ENCODE measurements around the gene KRT83.
"Not testable (repeated sequence)": the region's sequence is repeated elsewhere in the genome, so short reads cannot be mapped to it uniquely, and the experiment has no call there.

KRT83 gene

GRCh38 chr12:52307836-52308805 lies 13.1 kb downstream of the KRT83 start:
- DNase-seq, result no peak

GRCh38 chr12:52306731-52307130 lies 14.5 kb downstream of the KRT83 start:
- DNase-seq, result no peak

- no peak for DNase-seq
These were observed 15.1 kb downstream of the KRT83 start for GRCh38 chr12:52305921-52306705.

DNA sequence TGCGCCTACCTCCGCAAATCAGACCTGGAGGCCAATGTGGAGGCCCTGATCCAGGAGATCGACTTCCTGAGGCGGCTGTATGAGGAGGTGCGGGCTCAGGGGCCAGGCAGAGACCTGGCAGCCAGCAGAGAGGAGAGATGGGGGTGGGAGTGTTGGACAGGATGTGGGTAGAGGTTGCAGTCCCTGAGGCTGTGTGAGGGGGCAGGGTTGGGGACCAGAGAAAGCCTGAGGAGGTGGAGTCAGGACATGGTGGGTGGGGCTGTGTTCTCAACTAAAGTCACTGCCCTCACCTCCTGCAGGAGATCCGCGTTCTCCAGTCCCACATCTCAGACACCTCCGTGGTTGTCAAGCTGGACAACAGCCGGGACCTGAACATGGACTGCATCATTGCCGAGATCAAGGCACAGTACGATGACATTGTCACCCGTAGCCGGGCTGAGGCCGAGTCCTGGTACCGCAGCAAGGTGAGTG lies 16.2 kb downstream of the KRT83 start:
- not testable (repeated sequence) for DNase-seq

GRCh38 chr12:52302242-52302914 lies 18.8 kb downstream of the KRT83 start:
- DNase-seq, result not testable (repeated sequence)

DNA sequence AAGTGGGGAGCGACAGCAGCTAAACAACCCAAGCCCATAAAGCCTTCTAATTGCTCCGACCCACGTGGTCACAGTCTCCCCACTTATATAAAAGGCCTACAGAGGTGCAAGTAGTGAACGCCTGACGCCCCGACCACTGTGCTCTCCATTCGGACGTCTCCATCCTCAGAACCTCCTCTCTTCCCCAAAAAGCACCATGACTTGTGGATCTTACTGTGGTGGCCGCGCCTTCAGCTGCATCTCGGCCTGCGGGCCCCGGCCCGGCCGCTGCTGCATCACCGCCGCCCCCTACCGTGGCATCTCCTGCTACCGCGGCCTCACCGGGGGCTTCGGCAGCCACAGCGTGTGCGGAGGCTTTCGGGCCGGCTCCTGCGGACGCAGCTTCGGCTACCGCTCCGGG lies 19.5 kb downstream of the KRT83 start:
- not testable (repeated sequence) for DNase-seq

DNA sequence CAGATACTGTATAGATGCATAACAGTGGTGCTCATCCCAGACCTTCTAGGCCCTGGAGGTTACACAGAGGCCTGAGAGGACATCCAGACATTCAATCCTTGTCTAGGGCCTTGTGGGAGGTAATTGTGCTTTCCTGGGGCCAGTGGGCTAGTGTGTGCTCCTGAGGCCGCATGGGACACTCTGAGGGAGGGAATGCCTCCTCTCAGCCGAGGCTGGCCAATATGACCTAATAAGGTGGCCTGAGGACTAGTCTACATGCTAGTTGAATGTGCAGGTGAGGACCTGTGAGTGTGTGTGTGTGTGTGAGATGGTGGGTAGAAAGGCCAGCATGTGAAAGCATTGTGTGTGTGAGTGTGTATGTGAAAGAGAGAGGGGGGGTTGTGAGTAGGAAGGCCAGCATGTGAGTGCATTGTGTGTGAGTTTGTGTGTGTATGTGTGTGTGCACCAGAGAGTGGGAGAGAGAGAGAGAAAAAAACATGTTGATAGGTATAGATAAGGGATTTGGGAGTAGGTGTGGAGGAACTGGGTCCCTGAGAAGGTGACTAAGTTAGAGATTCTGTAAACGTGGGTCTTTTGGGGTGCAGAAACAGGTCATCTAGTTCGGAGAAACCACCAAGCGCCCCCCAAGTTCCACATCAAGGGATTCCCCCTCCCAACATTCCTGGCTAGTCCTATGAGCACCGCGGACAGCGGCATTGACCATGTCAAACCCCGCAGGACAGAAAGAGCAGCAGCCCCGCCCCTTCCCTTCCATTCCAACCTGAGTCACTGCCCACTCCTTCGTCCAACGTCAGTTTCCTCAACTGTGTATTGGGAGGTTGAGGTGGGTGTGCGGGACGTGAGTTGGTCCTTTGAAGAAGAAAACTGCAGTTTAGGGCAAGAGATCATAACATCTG lies 20.2 kb downstream of the KRT83 start:
- DNase-seq, result no peak

- DNase-seq, result no peak
These were observed 22.5 kb downstream of the KRT83 start for GRCh38 chr12:52298677-52299190.

DNA sequence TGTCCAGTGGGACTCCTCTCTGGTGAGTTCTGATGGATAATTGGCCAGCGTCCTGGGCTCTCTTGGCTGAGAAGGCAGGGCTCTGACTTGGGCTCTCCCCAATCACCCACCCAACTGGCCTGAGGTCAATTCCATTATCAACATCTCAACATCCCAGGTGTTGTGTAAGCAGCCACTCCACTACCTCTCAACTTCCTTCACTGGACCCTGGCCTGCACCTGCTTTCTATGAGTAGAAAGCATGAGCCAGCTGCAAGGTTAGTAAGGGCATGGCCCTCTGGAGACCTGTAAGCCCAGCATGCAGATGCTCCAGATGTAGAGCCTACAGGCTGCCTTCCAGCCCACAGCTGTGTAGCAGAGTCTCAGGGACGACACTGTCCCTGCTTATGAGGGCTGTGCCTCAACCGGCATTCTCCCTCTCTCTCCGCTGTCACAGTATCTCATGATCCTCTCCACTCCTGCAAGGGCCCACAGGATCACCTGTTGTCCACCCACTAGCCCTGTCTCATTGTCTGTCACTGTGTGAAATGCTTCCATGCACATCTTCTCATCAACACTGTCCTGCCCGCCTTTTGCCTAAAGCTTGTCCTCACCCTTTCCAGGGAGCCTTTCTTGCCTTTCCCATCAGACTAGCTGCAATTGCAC lies 24.5 kb downstream of the KRT83 start:
- DNase-seq, result no peak

GRCh38 chr12:52295663-52296062 lies 25.5 kb downstream of the KRT83 start:
- DNase-seq, result no peak

DNA sequence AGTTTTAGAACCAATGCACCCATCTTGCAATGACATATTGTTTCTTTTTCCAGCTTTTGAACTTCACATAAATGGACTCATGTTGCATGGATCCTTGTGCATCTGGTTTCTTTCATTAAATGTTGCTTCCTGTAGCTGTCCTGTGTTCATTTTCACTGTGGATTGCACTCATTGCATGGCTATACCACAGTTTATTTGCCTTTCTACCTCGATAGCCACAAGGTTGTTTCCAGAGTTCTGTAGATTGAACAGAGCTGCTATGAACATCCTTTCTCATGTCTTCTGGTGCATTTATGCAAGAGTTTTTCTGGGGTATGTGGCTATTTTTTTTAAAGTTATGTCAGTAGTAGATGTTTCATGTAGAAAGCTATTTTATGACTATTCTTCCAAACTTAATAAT lies 26.4 kb downstream of the KRT83 start:
- no peak for DNase-seq

DNA sequence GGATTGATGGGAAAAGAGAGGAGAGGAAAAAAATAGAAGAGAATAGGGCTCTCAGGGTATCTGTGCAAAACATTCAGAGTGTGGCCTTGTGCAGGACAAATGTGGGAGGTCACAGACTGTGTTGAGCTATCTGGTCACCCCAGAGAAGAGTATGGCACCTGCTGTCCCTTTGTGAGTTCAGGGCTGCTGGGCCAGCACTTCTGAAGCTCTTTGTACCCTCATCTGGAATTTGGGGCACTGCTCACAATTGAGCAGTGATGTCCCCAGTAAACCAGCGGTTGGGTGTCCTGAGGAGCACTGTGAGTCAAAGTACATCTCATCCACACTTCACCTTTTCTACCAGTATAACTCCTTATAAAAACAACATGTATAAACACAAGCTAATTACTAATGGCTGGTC lies 27.3 kb downstream of the KRT83 start:
- DNase-seq, result no peak

GRCh38 chr12:52291267-52291935 lies 29.8 kb downstream of the KRT83 start, which contains the start of gene KRT81:
KRT81 (minus strand) TSS chr12:52291534; CDS start chr12:52291465, 69 bp downstream.
- DNase-seq, result no peak

- DNase-seq, result not testable (repeated sequence)
These were observed 30.6 kb downstream of the KRT83 start for GRCh38 chr12:52290483-52291134.

GRCh38 chr12:52287816-52288805 lies 33.1 kb downstream of the KRT83 start:
- DNase-seq, result peak; percentile 18

- not testable (repeated sequence) for DNase-seq
These were observed 34.1 kb downstream of the KRT83 start for GRCh38 chr12:52286857-52287785.

GRCh38 chr12:52285851-52286530 lies 35.2 kb downstream of the KRT83 start:
- no peak for DNase-seq
